ENCODE results near the gene NPPA. TPM values are rescaled to one million over a fixed set of nuclear protein-coding genes. Genes with fewer than 3 reads are reported as not detected.
A peak's percentile ranks its signal among the peaks of the same experiment; 100 is the strongest.
"Not testable (repeated sequence)": the region's sequence is repeated elsewhere in the genome, so short reads cannot be mapped to it uniquely, and the experiment has no call there.

NPPA gene
- not detected in 2 replicates for total RNA-seq (2014; rRNA removed; shearing (Covaris generic))
- polyA plus RNA-seq (2016; fragmentation: Nextera tagmentation; extraction: Ambion mirVana), result not detected in 2 replicates

- Histone ChIP-seq H3K9me2 (ENCODE audit: insufficient read depth) (no peaks in the 10 kb centered on the region), H2AFZ (no peak within 1 kb of the TSS), H3K4me3 (no peak within 1 kb of the TSS), H3K9ac (no peak within 1 kb of the TSS), H3K4me2 (ENCODE audit: unreplicated experiment) (no peak within 1 kb of the TSS), H3K4me1 (ENCODE audit: insufficient read depth) (no peaks in the 10 kb centered on the region), H3K27me3 (replicated peaks; ENCODE audit: insufficient read depth) (no peaks in the 10 kb centered on the region; the same call in 1 of the 2 replicates), H3K27ac (no peak within 1 kb of the TSS), H3K79me2 (ENCODE audit: insufficient read depth) (no peaks in the 10 kb centered on the region), H3F3A (ENCODE audit: insufficient read depth) (no peaks in the 10 kb centered on the region), H3K36me3 (ENCODE audit: low read depth) (no peaks in the 10 kb centered on the region), H4K20me1 (ENCODE audit: insufficient read depth) (no peaks in the 10 kb centered on the region), H3K9me3 (ENCODE audit: low read depth) (no peaks in the 10 kb centered on the region)
- DNase-seq, result no peak
- WGBS, 2 experiments (ENCODE audit: low coverage in 1 of 2, low lambda C conversion rate in 2 of 2, missing lambda C conversion rate in 2 of 2), result 49 to 50% methylated on average over 18 of the region's 18 CpGs
- in situ Hi-C loops (cut with MboI), result no loop called here
- TF ChIP-seq EZH2 (IDR thresholded peaks at IDR 0.05; ENCODE audit: insufficient read depth, poor library complexity, severe bottlenecking), result no peak
- TF ChIP-seq EZH2phosphoT487 (IDR thresholded peaks at IDR 0.05; ENCODE audit: insufficient read depth, low read depth), result no peak
These were observed at the start of gene NPPA for GRCh38 chr1:11847667-11848372. Gene NPPA (minus strand): TSS chr1:11847783. CDS start chr1:11847684, 99 bp downstream.

- H2AFZ ChIP-seq; H3K9ac ChIP-seq; H3K27ac ChIP-seq; H3F3A ChIP-seq (ENCODE audit: insufficient read depth); H3K4me2 ChIP-seq (ENCODE audit: unreplicated experiment); H3K9me3 ChIP-seq (ENCODE audit: low read depth); H3K79me2 ChIP-seq (ENCODE audit: insufficient read depth); in situ Hi-C loops (cut with MboI); H3K4me3 ChIP-seq; H3K4me1 ChIP-seq (ENCODE audit: insufficient read depth); DNase-seq; H4K20me1 ChIP-seq (ENCODE audit: insufficient read depth); H3K36me3 ChIP-seq (ENCODE audit: low read depth); H3K9me2 ChIP-seq (ENCODE audit: insufficient read depth): not testable (repeated sequence)
- H3K27me3 ChIP-seq (replicated peaks; ENCODE audit: insufficient read depth), result peaks cover 30% of the 10 kb centered on the region
- 9% methylated on average over 1 of the region's 1 CpG; no CpG with 5 or more reads in 1 of the 2 experiments for WGBS, 2 experiments (ENCODE audit: low coverage in 1 of 2, low lambda C conversion rate in 2 of 2, missing lambda C conversion rate in 2 of 2)
These were observed 46.9 kb upstream of the NPPA start for GRCh38 chr1:11894501-11894900.

- in situ Hi-C loops (cut with MboI), result no loop called here
- DNase-seq, result peak; percentile 56
These were observed 46.3 kb upstream of the NPPA start for GRCh38 chr1:11893907-11894251.

GRCh38 chr1:11891433-11892186, 44.0 kb upstream of the NPPA start:
- Histone ChIP-seq H3K4me2 (ENCODE audit: unreplicated experiment) (no peak overlapping the region), H3K9me3 (ENCODE audit: low read depth) (no peaks in the 10 kb centered on the region), H4K20me1 (ENCODE audit: insufficient read depth) (no peaks in the 10 kb centered on the region), H2AFZ (no peak overlapping the region), H3K27me3 (replicated peaks; ENCODE audit: insufficient read depth) (peaks cover 9% of the 10 kb centered on the region), H3K9me2 (ENCODE audit: insufficient read depth) (no peaks in the 10 kb centered on the region), H3K4me3 (no peak overlapping the region), H3K27ac (no peak overlapping the region), H3K9ac (no peak overlapping the region), H3K4me1 (ENCODE audit: insufficient read depth) (no peaks in the 10 kb centered on the region), H3K36me3 (ENCODE audit: low read depth) (no peaks in the 10 kb centered on the region), H3K79me2 (ENCODE audit: insufficient read depth) (no peaks in the 10 kb centered on the region), H3F3A (ENCODE audit: insufficient read depth) (no peaks in the 10 kb centered on the region)
- no peak for DNase-seq
- 70 to 72% methylated on average over 5 to 6 of the region's 6 CpGs for WGBS, 2 experiments (ENCODE audit: low coverage in 1 of 2, low lambda C conversion rate in 2 of 2, missing lambda C conversion rate in 2 of 2)
- in situ Hi-C loops (cut with MboI), result no loop called here
- TF ChIP-seq EZH2 (IDR thresholded peaks at IDR 0.05; ENCODE audit: insufficient read depth, poor library complexity, severe bottlenecking) (no peak), EZH2phosphoT487 (IDR thresholded peaks at IDR 0.05; ENCODE audit: insufficient read depth, low read depth) (no peak)

More at GRCh38 chr1:11893907-11894251, 46.3 kb upstream of the NPPA start:
- H3K9me2 ChIP-seq (ENCODE audit: insufficient read depth), result no peaks in the 10 kb centered on the region
- no peaks in the 10 kb centered on the region for H3K36me3 ChIP-seq (ENCODE audit: low read depth)
- peaks cover 23% of the 10 kb centered on the region for H3K27me3 ChIP-seq (replicated peaks; ENCODE audit: insufficient read depth)
- TF ChIP-seq EZH2phosphoT487 (IDR thresholded peaks at IDR 0.05; ENCODE audit: insufficient read depth, low read depth) (no peak), EZH2 (IDR thresholded peaks at IDR 0.05; ENCODE audit: insufficient read depth, poor library complexity, severe bottlenecking) (no peak)
- 0 to 2% methylated on average over 5 of the region's 5 CpGs for WGBS, 2 experiments (ENCODE audit: low coverage in 1 of 2, low lambda C conversion rate in 2 of 2, missing lambda C conversion rate in 2 of 2)
- no peak overlapping the region for H3K4me3 ChIP-seq
- H3K79me2 ChIP-seq (ENCODE audit: insufficient read depth), result no peaks in the 10 kb centered on the region
- no peaks in the 10 kb centered on the region for H4K20me1 ChIP-seq (ENCODE audit: insufficient read depth)
- H3K27ac ChIP-seq, result no peak overlapping the region
- H2AFZ ChIP-seq, result no peak overlapping the region
- peaks cover 4% of the 10 kb centered on the region; the same call in 1 of the 2 replicates for H3K4me1 ChIP-seq (ENCODE audit: insufficient read depth)
- no peak overlapping the region for H3K9ac ChIP-seq
- no peak overlapping the region for H3K4me2 ChIP-seq (ENCODE audit: unreplicated experiment)
- no peaks in the 10 kb centered on the region for H3F3A ChIP-seq (ENCODE audit: insufficient read depth)
- no peaks in the 10 kb centered on the region for H3K9me3 ChIP-seq (ENCODE audit: low read depth)
